Ramos (cell line): Measurements from ENCODE around the gene CMKLR1.

Experiments
- in situ Hi-C: fragments of 300-500 bp; cut with MboI; formaldehyde crosslinking; loops from one replicate; pipeline ENCODE4 v1.14.3; 2022; ENCODE audit warnings: low sequenced_read_pairs; ENCODE audit not compliant: unreplicated experiment

CMKLR1 gene

DNA sequence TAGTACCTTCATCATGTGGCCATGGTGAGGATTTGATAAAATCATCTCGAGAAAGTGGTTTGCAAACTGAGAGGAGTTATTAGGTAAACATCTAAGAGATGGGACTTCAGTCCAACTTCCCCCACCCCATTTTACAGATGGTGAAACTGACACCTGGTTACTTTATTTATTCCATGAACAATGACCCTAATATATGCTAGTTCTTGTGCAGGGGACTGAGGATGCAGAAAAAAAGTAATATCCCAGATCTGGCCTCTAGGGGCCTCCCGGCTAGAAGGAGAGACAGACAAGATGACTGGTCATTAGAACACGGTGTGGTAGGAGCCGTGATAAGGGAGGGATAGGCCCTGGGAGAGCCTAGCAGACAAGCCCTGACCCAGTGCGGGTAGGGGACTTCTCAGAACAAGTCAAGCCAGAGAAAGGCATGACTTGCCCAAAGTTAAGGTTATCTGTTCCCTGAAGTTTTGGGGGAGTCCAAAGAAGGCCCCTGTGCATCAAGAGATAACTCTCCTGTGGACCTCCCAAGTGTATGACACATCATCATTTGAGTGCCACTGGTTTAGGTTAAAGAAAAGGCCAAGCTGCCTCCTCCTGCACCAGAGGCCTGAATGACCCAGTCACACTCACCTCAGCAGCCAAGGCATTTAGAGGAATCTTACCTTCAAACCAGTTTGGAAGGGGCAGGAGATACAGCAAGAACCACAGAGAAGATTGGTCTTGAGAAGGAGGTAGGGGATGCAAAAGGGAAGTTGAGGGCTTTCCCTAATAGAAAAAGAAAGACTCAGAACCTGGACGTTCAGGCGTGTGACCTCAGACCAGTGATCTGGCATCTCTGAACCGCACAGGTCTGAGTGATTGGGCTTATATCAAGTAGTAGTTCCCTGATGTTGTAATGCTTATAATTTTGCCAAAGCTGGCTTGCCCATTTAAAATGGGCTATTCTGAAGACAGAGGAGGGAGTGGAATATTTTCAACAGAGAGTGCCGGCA lies 1.6 kb downstream of the CMKLR1 start:
- in situ Hi-C loops = no loop called here

GRCh38 chr12:108335349-108336119 lies 3.6 kb downstream of the CMKLR1 start:
- in situ Hi-C loops = no loop called here

DNA sequence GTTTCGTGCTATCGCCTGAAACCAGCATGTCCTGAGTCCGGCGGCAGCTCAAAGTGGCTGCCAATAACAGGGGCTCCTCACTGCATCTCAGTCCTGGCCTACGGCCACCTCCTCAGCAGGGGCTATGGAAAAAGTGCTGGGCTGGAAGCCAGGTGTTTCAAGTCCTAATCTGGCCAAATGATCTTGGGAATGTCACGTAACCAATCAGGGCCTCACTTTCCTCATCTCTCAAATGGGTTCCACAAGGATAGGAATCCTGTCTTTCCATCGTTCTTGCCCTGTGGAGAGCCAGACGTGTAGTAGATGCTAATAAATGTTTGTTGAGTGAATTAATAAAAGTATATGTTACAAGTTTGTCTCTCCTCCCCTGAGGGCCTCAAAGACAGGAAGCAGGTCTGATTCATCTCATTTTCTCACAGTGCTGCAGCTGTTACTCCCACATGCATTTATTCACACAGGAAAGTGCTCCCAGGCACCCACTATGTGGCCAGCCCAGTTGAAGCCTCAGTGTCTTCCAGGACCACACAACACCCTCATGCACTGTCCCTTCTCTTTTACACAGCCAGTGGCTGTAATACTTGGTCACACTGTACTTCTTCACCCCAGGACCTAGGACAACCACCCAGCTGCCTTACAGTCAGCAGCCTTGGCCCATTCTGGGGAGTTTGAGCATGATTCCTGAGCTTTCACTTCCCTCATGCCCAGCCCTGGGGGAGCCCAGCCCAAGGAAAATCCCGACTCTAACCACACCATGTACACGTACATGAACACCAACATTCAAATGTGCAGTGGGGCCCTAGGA lies 5.0 kb downstream of the CMKLR1 start:
- in situ Hi-C loops = no loop called here

DNA sequence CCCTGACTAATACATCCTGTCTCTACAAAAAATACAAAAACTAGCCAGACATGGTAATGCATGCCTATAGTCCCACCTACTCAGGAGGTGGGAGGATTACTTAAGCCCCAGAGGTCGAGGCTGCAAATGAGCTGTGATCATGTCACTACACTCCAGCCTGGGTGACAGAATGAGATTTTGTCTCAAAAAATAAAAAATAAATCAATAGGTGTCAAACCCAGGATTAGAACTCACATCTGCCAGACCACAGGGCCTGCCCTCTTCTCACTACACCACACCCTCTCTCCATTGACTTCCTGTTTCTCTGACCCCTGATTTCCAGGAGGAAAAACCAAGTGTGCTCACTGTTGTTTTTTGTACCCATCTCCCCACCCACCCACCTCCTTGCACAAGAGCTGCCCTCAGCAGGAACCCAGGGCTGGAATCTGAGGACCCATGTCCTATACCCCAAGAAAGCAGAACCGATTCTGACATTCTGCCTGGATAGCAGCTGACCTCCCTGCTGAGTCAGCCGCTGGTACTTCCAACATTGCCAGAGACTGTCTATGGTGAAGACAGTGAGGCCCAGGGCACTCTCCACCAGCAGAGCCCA lies 6.2 kb downstream of the CMKLR1 start:
- in situ Hi-C loops = no loop called here

DNA sequence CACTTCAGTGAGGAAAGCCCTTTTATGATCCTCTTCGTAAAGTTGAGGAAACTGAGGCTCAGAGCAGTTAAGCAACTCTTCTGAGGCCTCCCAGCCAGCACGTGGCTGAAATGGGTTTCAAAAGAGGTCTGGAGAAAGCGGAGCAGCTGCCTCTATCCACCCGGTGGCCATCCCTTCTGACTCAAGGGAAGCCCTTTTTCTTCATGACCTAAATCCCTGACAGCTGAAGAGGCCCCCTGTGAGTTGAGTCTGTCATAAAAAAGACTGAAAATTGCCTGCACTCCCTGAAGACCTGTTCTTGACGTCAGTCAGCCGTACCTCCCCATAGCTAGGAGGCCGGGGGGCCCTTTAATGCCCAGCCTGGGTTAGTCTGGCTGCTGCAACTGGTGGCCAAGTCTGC lies 10.7 kb downstream of the CMKLR1 start:
- in situ Hi-C loops = no loop called here

- in situ Hi-C loops = no loop called here
Measured at GRCh38 chr12:108327621-108328344, 11.3 kb downstream of the CMKLR1 start.

DNA sequence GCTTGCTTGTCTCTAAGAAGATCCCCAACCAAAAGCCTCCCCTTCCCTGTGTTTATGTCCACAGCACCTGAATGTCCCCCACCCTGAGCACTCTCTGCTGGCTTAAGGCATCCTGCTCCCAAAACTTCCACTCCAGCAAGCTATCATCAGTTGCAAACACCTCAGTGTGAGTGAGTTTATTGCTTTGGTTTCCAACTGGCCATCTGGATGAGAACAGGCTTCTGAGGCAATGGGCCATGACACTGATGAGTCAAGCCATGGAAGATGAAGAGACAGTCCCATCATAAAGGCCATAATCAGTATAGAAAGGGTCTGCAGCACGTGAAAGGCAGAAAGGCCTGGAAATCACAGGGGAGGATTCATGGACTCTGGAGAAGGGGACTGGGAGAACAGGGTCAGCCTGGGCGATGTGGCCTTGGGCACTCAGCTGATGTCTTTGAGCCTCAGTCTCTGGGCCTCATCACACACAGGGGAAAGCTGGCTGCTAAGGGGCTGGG lies 12.8 kb downstream of the CMKLR1 start:
- in situ Hi-C loops = no loop called here

GRCh38 chr12:108325549-108325948 lies 13.6 kb downstream of the CMKLR1 start:
- in situ Hi-C loops = no loop called here

- in situ Hi-C loops = no loop called here
Measured at GRCh38 chr12:108325018-108325358, 14.1 kb downstream of the CMKLR1 start.

DNA sequence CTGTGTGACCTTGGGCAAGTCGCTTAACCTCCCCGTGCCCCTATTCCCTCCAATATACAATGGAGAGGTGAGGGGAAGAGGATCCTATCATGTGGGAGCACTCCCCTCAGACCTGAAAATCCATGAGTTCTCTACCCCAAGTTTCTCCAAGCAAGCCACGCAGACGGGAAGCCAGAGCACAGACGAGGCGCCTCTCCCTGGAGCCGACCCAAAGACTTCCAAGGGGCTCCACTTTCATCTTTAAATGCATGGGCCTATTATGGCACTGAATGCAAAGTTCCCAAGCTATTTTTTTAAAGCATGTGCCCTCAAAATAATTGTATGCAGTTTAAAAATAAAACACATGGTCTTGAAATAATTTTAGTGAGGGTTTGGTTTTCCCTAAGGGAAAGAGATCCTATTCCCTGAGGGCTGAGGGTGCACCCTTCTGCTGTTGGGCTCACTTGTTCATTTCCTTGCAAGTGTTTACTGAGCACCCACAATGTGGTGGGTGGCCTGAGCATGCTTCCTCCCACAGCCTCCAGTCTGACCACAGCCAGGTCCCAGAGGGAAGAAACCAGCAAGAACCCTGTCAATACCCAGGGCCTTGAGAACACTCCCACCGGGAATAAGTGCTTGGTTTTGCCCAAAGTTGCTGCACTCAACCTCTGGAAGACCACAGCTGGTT lies 14.6 kb downstream of the CMKLR1 start:
- in situ Hi-C loops = no loop called here

- in situ Hi-C loops = no loop called here
Measured at GRCh38 chr12:108323581-108323980, 15.5 kb downstream of the CMKLR1 start.

- in situ Hi-C loops = no loop called here
Measured at GRCh38 chr12:108322998-108323397, 16.1 kb downstream of the CMKLR1 start.

DNA sequence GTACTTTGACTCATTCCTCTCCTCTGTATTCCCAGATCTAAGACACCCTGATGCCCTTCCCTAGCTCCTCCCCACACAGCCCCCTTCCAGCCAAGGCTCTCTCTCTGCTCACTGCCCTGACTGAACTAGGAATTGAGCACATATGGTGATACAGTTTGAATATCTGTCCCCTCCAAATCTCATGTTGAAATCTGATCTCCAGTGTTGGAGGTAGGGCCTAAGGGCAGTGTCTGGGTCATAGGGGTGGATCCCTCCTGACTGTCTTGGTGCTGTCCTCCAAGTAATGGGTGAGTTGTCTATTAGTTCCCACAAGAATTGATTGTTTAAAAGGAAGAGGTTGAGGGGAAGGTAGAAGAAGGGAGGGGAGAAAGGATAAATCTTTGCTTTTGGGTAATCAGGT lies 17.4 kb downstream of the CMKLR1 start:
- in situ Hi-C loops = no loop called here

DNA sequence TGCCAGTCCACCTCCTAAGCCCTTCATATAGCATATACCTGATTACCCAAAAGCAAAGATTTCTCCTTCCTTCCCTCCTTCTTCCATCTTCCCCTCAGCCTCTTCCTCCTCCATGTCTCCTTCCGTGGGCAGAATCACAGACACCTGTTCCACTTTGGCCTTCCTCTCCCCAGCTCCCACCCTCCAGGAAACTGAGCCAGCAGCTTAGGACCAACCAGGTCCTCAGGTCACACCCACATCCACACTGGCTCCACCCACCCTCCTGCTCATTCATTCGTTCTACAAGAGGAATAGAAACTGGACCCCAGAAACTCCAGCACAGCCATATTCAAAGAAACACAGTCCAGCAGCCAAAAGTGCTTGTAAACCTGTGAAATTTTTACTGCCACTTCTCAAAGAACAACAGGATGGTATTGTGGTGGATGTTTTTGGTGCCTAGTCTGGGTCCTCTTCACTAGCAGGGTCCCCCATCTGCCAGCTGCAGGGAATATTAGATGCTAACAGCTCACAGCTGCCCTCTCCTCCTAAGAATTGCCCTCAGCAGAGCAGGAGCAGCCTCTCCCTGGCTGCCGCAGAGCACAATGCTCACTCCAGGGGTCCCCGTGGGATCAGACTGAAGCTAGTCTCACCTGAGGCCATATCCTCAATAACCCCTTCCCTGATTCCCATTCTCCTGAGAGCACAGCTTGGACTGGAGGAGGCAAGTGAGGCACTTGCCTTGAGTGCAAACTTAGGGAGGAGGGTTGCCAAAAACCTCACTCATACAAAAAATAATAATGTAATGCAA lies 18.4 kb downstream of the CMKLR1 start:
- in situ Hi-C loops = no loop called here

- in situ Hi-C loops = no loop called here
Measured at GRCh38 chr12:108319277-108320234, 19.6 kb downstream of the CMKLR1 start.

GRCh38 chr12:108318472-108319275 lies 20.4 kb downstream of the CMKLR1 start:
- in situ Hi-C loops = no loop called here
